Measurements from ENCODE around the gene RNPEP.
"Not testable (repeated sequence)": the region's sequence is repeated elsewhere in the genome, so short reads cannot be mapped to it uniquely, and the experiment has no call there.

The RNPEP gene

DNA sequence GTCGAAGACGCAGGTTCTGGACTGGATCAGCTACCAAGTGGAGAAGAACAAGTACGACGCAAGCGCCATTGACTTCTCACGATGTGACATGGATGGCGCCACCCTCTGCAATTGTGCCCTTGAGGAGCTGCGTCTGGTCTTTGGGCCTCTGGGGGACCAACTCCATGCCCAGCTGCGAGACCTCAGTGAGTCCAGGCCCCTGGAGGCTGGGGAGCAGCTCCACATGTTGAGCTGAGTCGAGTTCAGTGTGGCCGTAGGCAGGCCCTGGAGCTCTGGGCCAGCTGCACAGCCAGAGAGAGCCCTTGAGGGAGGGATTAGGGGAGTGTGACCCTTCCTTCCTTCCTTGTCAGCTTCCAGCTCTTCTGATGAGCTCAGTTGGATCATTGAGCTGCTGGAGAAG lies 29.5 kb downstream of the RNPEP start:
- no peak for DNase-seq

- DNase-seq: no peak
These were observed 30.4 kb downstream of the RNPEP start for GRCh38 chr1:202012544-202013478.

DNA sequence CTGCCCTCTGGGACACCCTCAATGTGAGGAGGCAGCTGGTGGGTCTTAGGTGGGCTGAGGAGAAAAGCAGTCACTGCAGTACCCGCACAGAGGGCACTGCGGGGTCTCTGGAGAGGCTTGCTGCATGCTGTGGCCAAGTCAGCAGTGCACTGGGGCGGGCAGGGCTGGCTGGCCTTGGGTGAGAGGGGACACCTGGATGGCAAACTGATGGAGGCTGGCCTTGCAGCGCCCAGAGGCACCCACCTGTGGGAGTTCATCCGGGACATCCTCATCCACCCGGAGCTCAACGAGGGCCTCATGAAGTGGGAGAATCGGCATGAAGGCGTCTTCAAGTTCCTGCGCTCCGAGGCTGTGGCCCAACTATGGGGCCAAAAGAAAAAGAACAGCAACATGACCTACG lies 31.2 kb downstream of the RNPEP start:
- no peak for DNase-seq

DNA sequence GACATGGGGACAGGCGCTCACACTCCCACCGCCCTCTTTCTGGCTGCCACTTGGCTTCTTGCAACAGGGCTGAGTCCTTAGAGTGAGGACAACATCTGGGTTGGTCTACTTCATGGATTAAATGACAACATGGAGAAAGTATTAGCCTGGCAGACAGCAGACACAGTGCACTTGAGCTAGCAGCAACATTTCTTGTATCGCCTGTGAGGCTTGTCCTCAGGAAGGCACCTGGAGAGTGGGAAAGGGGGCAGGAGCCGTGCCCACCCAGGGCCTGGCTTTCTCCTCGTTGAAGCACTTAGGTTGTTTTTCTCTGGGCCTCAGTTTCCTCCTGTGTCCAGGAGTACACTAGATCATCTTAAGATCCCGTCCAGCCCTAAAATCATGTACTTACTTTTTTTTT lies 31.6 kb downstream of the RNPEP start:
- no peak for DNase-seq

- DNase-seq: no peak
These were observed 32.6 kb downstream of the RNPEP start for GRCh38 chr1:202014915-202015661.

GRCh38 chr1:202015662-202015937 lies 33.2 kb downstream of the RNPEP start:
- no peak for DNase-seq

DNA sequence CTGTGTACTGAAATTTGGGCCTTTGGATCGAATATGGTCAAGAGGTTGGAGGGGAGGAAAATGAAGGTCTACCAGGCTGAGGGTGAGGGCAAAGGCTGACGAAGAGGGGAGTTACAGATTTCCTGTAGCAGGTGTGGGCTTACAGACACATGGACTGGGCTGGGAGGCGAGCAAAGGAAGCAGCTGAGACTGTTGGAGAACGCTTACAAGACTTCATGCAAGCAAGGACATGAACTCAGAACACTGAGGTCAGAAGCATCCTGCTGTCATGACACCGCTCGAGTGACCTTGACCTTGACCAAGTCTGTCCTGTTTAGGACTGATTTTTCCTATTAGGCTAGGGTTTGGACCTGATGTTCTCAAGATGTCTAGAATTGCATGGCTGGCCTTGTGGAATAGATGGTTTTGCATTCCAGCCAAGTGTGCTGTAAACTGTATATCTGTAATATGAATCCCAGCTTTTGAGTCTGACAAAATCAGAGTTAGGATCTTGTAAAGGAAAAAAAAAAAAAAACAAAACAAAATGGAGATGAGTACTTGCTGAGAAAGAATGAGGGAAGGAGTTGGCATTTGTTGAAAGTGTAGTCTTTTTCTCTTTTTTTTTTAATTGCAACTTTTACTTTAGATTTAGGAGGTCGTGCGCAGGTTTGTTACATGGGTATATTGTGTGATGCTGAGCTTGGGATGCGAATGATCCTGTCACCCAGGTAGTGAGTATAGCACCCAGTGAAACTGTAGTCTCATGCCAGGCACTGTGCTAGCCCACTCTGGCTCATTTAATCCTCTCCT lies 33.8 kb downstream of the RNPEP start:
- DNase-seq: no peak

GRCh38 chr1:202016811-202017748 lies 34.6 kb downstream of the RNPEP start:
- no peak for DNase-seq

DNA sequence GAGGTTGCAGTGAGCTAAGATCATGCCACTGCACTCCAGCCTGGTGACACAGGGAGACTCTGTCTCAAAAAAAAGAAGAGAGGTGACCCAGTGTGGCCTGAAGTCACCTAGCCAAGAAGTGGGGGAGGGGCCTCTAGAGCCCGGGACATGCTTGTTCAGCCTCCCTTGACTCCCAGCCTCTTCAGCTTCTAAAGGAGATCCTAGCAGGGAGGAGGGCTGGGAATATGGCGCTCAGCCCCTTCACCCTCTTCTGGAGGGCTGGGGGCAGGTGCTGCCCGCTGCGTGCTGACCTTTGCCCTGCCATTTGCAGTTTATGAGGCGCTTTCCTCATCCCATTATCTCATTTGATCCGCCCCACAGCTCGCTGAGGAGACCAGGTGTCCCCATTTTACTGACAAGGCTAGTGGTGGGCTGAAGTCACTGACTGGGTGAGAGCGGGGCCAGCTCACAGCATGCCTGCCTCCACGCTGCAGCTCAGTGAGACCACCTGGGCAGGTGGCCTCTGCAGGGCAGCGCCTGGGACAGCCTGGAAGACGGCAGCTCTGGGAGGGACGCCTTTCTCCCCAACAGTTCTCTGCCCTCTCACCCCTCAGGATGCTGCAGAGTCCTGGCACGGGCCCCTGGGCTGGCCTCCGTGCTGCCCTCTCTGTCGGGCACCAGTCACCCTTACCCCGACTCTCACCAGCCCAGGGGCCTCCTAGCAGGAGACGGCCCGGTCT lies 35.5 kb downstream of the RNPEP start:
- DNase-seq: peak; percentile 47

DNA sequence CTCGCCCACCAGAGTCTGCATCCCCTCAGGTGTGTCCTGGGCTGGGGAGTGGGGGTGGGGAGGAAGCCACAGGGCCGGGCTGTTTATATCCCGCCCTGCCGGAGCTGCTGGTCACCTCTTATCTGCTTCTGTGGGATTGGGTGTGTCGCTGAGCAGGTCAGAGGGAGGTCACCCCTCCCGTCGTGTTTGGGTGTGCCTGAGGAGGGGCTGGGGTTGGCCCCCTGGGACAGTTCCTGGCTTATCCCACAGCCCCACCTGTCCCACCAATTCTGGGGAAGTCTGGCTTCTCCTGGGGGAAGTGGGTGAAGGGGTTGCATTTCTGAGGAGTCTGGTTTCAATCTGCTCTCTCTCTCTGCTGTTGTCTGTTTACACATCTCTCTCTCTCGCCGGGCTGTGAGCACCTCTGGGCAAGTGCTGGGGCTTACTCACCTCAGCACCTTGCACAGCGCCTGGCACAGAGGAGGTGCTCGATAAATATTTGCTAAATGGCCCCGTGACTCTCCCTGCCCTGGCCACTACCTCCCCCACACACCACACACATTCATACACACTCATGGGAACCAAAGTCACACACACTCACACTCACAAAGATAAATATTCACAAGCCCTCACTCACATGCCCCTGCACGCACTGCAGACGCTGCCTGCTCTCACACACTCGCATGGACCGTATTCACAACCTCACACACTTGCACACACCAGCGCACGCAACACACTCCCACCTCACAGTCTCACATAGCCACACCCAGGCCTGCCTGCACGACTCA lies 36.2 kb downstream of the RNPEP start:
- DNase-seq: peak; percentile 78

- not testable (repeated sequence) for DNase-seq
These were observed 36.7 kb downstream of the RNPEP start for GRCh38 chr1:202019235-202019558.

GRCh38 chr1:202023001-202023433 lies 40.6 kb downstream of the RNPEP start:
- DNase-seq: peak; percentile 60

DNA sequence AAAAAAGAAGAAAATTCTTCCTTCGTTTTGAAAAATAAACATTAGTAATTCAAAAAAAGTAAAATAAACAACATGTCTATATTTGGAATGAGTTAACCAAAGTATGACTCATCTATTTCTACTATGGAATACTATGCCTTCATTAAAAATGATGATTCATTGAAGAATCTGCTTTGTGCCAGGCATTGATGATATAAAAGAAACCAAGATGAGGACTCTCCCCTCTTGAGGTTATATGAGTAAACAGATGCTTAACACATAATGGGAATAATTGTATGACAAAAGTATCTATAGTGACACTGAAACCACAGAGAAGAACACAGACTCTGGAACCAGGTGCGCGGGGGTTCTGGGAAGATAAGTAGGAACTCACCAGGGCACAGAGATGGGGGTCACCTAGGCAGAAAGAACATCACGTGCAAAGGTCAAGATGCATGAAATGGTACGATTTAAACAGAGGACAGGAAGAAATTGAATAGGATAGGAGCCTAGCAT lies 46.8 kb downstream of the RNPEP start:
- DNase-seq: peak; percentile 21

GRCh38 chr1:202029727-202030126 lies 47.3 kb downstream of the RNPEP start:
- no peak for DNase-seq

GRCh38 chr1:202031796-202032195 lies 49.3 kb downstream of the RNPEP start:
- DNase-seq: no peak

GRCh38 chr1:202034149-202034682 lies 51.8 kb downstream of the RNPEP start:
- no peak for DNase-seq

DNA sequence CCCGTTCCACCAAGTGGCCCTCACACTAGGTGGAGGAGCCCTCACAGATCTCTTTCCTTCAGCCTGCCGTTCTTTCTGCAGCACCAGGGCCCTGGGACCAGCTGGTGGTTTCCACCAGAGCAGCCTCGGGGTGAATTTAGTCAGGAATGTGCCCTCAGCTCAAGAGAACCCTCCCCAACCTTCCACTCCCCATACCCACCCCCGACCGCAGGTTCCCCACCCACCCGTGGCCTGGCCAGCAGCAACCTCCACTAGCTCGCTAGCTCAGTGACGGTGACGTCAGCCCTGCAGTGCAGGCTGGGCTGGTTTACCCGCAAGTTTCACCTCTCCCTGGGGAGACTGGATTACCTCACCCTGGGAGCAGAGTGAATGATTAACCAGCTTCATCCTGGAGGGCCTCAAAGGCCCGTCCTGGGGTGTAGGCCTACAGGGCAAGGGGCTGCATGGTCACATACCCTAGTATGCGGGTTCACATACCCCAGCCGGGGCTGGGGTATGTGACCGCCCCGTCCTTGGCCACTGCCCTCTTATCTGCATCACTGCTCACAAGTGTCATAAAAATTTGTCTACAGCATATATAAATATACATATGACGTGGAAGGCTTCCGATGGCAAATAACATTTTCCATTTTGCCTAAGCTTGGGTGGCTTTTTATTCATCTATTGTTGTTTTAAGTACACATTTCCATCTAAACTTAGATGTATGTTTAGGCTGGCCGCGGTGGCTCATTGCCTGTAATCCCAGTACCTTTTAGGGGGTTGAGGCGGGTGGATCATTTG lies 52.4 kb downstream of the RNPEP start:
- DNase-seq: no peak

DNA sequence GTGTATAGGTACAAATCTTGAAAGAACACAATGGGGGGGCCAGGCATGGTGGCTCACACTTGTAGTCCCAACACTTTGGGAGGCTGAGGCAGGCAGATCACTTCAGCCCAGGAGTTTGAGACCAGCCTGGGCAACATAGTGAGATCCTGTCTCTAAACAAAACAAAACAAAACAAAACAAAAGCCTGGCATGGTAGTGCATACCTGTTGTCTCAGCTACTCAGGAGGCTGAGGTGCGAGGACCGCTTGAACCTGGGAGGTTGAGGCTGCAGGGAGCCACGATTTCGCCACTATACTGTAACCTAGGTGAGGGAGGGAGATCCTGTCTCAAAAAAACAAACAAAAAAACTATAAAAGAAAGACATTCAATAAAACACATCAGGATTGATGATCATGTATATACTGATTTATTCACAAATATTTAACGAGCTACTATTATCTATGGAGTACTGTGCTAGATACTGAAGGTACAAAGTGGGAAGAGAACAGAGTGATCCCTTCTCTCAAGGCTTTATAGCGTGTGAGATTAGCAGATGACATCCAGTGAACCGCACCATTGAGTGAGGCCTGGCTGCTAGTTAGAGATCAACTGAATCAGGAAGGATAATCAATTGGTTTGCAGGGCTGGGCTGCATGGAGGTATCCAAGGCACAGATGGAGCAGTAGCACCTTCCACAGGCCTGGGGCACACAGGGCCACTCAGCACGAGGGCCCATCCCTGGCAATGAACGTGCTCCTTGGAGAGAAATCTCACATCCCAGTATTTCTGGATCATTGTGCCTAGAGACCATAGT lies 54.3 kb downstream of the RNPEP start:
- no peak for DNase-seq

Measured in NCI-H1092 treated with DMSO at 0.1 percent for 48 hours (cell line).